ENCODE data around the gene PPT2.
"Not testable (repeated sequence)": the region's sequence is repeated elsewhere in the genome, so short reads cannot be mapped to it uniquely, and the experiment has no call there.

PPT2 gene

GRCh38 chr6:32190911-32191677, 37.2 kb downstream of the PPT2 start:
- no peak for DNase-seq

GRCh38 chr6:32191696-32192607, 38.0 kb downstream of the PPT2 start:
- DNase-seq: no peak

- peak; percentile 41 to 86 for DNase-seq
These were observed 38.7 kb downstream of the PPT2 start, which contains the start of gene GPSM3 for GRCh38 chr6:32192608-32193039. Gene GPSM3 (minus strand): TSS chr6:32192643. CDS start chr6:32192513, 130 bp downstream.

- DNase-seq: not testable (repeated sequence)
These were observed 39.2 kb downstream of the PPT2 start for GRCh38 chr6:32193096-32193495.

- DNase-seq: no peak
These were observed 40.4 kb downstream of the PPT2 start for GRCh38 chr6:32194388-32194787.

GRCh38 chr6:32194825-32195651, 41.1 kb downstream of the PPT2 start:
- DNase-seq: peak in 1 of 2 experiments; percentile 4

- peak; percentile 98 to 100 for DNase-seq
These were observed 41.6 kb downstream of the PPT2 start for GRCh38 chr6:32195652-32195901.

GRCh38 chr6:32195902-32196681, 42.2 kb downstream of the PPT2 start:
- peak; percentile 87 to 90 for DNase-seq

GRCh38 chr6:32196682-32197616, 43.0 kb downstream of the PPT2 start:
- peak in 1 of 2 experiments; percentile 8 for DNase-seq

GRCh38 chr6:32198345-32198696, 44.4 kb downstream of the PPT2 start:
- DNase-seq: no peak

GRCh38 chr6:32198866-32199265, 44.9 kb downstream of the PPT2 start:
- no peak for DNase-seq

GRCh38 chr6:32200711-32201475, 47.0 kb downstream of the PPT2 start:
- no peak for DNase-seq

GRCh38 chr6:32202186-32202585, 48.2 kb downstream of the PPT2 start:
- DNase-seq: no peak

- no peak for DNase-seq
These were observed 49.7 kb downstream of the PPT2 start for GRCh38 chr6:32203426-32204267.

- DNase-seq: no peak
These were observed 50.4 kb downstream of the PPT2 start for GRCh38 chr6:32204268-32204715.

- no peak for DNase-seq
These were observed 55.1 kb downstream of the PPT2 start for GRCh38 chr6:32208996-32209395.

GRCh38 chr6:32210191-32210601, 56.3 kb downstream of the PPT2 start:
- no peak for DNase-seq

- DNase-seq: not testable (repeated sequence)
These were observed 57.5 kb downstream of the PPT2 start for GRCh38 chr6:32211432-32211831.

GRCh38 chr6:32212076-32212760, 58.3 kb downstream of the PPT2 start:
- DNase-seq: no peak

All from SHP77 (cell line).